HepG2 (cell line): Measurements from ENCODE around the gene KIF13A. TPM values are rescaled to one million over a fixed set of nuclear protein-coding genes. Genes with fewer than 3 reads are reported as not detected.

Source experiments
- EED ChIP-seq: sonication (generic); formaldehyde crosslinking; IDR thresholded peaks from 2 replicates; pipeline ENCODE4 v1.5.0; 2020; ENCODE audit warnings: mild to moderate bottlenecking, missing genetic modification reagents
- FOXA3 ChIP-seq: IDR thresholded peaks from 2 replicates; pipeline ENCODE4 v1.6.1; 2016; ENCODE audit warnings: missing genetic modification reagents, missing compliant biosample characterization
- FOXJ3 ChIP-seq: sonication (generic); formaldehyde crosslinking; IDR thresholded peaks from 2 replicates; pipeline ENCODE4 v1.4.0; 2020; ENCODE audit warnings: missing genetic modification reagents, mild to moderate bottlenecking, borderline replicate concordance
- GFI1 ChIP-seq: sonication (generic); formaldehyde crosslinking; IDR thresholded peaks from 2 replicates; pipeline ENCODE4 v1.5.0; 2020; ENCODE audit warnings: missing genetic modification reagents, mild to moderate bottlenecking, borderline replicate concordance
- GZF1 ChIP-seq: sonication (generic); formaldehyde crosslinking; IDR thresholded peaks from 2 replicates; pipeline ENCODE4 v1.5.1; 2020; ENCODE audit warnings: mild to moderate bottlenecking, missing genetic modification reagents
- HMGA1 ChIP-seq: sonication (generic); formaldehyde crosslinking; conservative IDR thresholded peaks from 2 replicates; pipeline ENCODE4 v1.4.0; 2020; ENCODE audit warnings: missing genetic modification reagents
- HNRNPH1 ChIP-seq: fragments of 200-400 bp; formaldehyde crosslinking; optimal IDR thresholded peaks from 2 replicates; pipeline ENCODE3; 2017; ENCODE audit warnings: mild to moderate bottlenecking, low read depth, low read length
- HOXD1 ChIP-seq: sonication (generic); formaldehyde crosslinking; IDR thresholded peaks from 2 replicates; pipeline ENCODE4 v1.5.0; 2020; ENCODE audit warnings: missing genetic modification reagents
- KDM4B ChIP-seq: sonication (generic); formaldehyde crosslinking; IDR thresholded peaks from 2 replicates; pipeline ENCODE4 v1.4.0; 2020; ENCODE audit warnings: missing genetic modification reagents
- NONO ChIP-seq, 2 experiments: fragments of 450-650 bp in 1 of 2; sonication (generic) in 1 of 2; formaldehyde crosslinking in 1 of 2; IDR thresholded peaks in 1 of 2; conservative IDR thresholded peaks in 1 of 2; 2 replicates each; pipeline versions ENCODE4 v1.6.1 to v1.8.0; 2017 to 2022; ENCODE audit warnings: mild to moderate bottlenecking in 1 of 2, missing genetic modification reagents in 1 of 2, moderate library complexity in 1 of 2
- PAWR ChIP-seq: sonication (generic); formaldehyde crosslinking; IDR thresholded peaks from 2 replicates; pipeline ENCODE4 v1.4.0; 2020; ENCODE audit warnings: missing genetic modification reagents, mild to moderate bottlenecking, borderline replicate concordance
- PHF5A ChIP-seq: IDR thresholded peaks from one replicate; pipeline ENCODE4 v1.6.1; 2018; ENCODE audit warnings: low read depth, missing genetic modification reagents; ENCODE audit not compliant: unreplicated experiment
- PHF8 ChIP-seq: sonication (generic); formaldehyde crosslinking; IDR thresholded peaks from 2 replicates; pipeline ENCODE4 v1.5.0; 2020; ENCODE audit warnings: missing genetic modification reagents
- RARA ChIP-seq: IDR thresholded peaks from 2 replicates; pipeline ENCODE4 v1.6.1; 2016; ENCODE audit warnings: missing genetic modification reagents, missing compliant biosample characterization
- RARG ChIP-seq: sonication (generic); formaldehyde crosslinking; IDR thresholded peaks from 2 replicates; pipeline ENCODE4 v1.4.0; 2020; ENCODE audit warnings: low read depth, mild to moderate bottlenecking, missing genetic modification reagents
- SIX4 ChIP-seq: sonication (generic); formaldehyde crosslinking; IDR thresholded peaks from 2 replicates; pipeline ENCODE4 v1.4.0; 2020; ENCODE audit warnings: missing genetic modification reagents
- SP2 ChIP-seq: sonication (generic); formaldehyde crosslinking; IDR thresholded peaks from 2 replicates; pipeline ENCODE4 v1.5.1; 2020; ENCODE audit warnings: mild to moderate bottlenecking, missing genetic modification reagents
- SRSF9 ChIP-seq: fragments of 200-400 bp; formaldehyde crosslinking; IDR thresholded peaks from 2 replicates; pipeline ENCODE4 v1.6.1; 2018; ENCODE audit warnings: borderline replicate concordance, mild to moderate bottlenecking, low read depth, low read length; ENCODE audit not compliant: insufficient read depth, poor library complexity, severe bottlenecking
- ZBTB20 ChIP-seq: sonication (generic); formaldehyde crosslinking; IDR thresholded peaks from 2 replicates; pipeline ENCODE4 v1.8.1; 2023; ENCODE audit warnings: missing genetic modification reagents, low read depth, mild to moderate bottlenecking, borderline replicate concordance
- ZNF136 ChIP-seq: sonication (generic); formaldehyde crosslinking; IDR thresholded peaks from 2 replicates; pipeline ENCODE4 v1.8.1; 2022; ENCODE audit warnings: low read depth, mild to moderate bottlenecking, moderate library complexity, missing genetic modification reagents
- ZNF577 ChIP-seq: sonication (generic); formaldehyde crosslinking; IDR thresholded peaks from 2 replicates; pipeline ENCODE4 v1.4.0; 2020; ENCODE audit warnings: mild to moderate bottlenecking, low read depth, missing genetic modification reagents, borderline replicate concordance
- ZNF772 ChIP-seq: sonication (generic); formaldehyde crosslinking; IDR thresholded peaks from 2 replicates; pipeline ENCODE4 v1.5.0; 2020; ENCODE audit warnings: mild to moderate bottlenecking, missing genetic modification reagents
- ZNF816 ChIP-seq: sonication (generic); formaldehyde crosslinking; IDR thresholded peaks from 2 replicates; pipeline ENCODE4 v1.8.0; 2022; ENCODE audit warnings: missing genetic modification reagents, mild to moderate bottlenecking, borderline replicate concordance
- ZNF891 ChIP-seq: sonication (generic); formaldehyde crosslinking; IDR thresholded peaks from 2 replicates; pipeline ENCODE4 v1.5.0; 2020; ENCODE audit warnings: mild to moderate bottlenecking, missing genetic modification reagents
- polyA plus RNA-seq, 8 experiments: library from polyadenylated mRNA; depleted of rRNA in 3 of 8; stranded (reverse) in 7 of 8; unstranded in 1 of 8; fragments of >200 nt; fragmentation: Illumina TruSeq in 4 of 8; extraction: Trizol in 4 of 8; gene quantifications; 2 replicates each; pipeline versions ENCODE4 v1.2.1 to v1.2.3, GENCODE V29; 2011 to 2016; ENCODE audit warnings: low read depth in 4 of 8, missing spikeins in 1 of 8, mixed read lengths in 1 of 8; ENCODE audit not compliant: insufficient read depth in 1 of 8
- total RNA-seq, 5 experiments: library from RNA; depleted of rRNA; stranded (reverse); fragments of >200 nt; fragmentation: Illumina TruSeq; extraction: Trizol; gene quantifications; 2 replicates each; pipeline ENCODE4 v1.2.3, GENCODE V29; 2016; ENCODE audit warnings: low read depth in 1 of 5
- TF ChIP-seq, protein P1 (sequence below): sonication (generic); formaldehyde crosslinking; IDR thresholded peaks from 2 replicates; pipeline ENCODE4 v1.5.1; 2020; ENCODE audit warnings: mild to moderate bottlenecking, moderate library complexity, missing genetic modification reagents
- TF ChIP-seq, protein P2 (sequence below): sonication (generic); formaldehyde crosslinking; IDR thresholded peaks from 2 replicates; pipeline ENCODE4 v1.5.0; 2020; ENCODE audit warnings: mild to moderate bottlenecking, missing genetic modification reagents
- TF ChIP-seq, protein P3 (sequence below): sonication (generic); formaldehyde crosslinking; conservative IDR thresholded peaks from 2 replicates; pipeline ENCODE4 v1.8.0; 2022; ENCODE audit warnings: missing genetic modification reagents

The KIF13A gene
- total and polyA plus RNA-seq, 2 of the 13 experiments (the other 11 are each of a cell fraction or from before 2014, with no cell fraction given), result 21.1 to 37.2 TPM

DNA sequence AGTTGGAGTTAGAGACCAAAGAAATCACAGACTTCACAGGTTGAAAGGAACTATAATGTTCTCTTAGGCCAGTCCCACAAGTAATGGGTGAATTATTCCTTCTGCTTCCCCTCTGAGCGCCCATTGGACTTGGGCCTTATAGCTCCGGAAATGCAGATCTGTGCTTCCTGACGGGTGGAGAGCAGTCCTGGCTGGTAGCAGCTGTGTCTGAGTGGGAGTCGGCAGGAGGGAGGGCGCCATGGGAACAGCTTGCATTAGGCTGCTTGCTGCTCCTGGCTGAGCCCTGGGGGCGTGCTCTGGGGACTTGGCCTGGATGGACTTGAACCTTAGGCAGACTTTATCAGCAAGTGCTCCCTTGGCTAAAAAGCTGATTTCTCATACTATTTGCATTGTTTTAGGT, 262.4 kb downstream of the KIF13A start (continued):
- TF ChIP-seq, protein P1, sequence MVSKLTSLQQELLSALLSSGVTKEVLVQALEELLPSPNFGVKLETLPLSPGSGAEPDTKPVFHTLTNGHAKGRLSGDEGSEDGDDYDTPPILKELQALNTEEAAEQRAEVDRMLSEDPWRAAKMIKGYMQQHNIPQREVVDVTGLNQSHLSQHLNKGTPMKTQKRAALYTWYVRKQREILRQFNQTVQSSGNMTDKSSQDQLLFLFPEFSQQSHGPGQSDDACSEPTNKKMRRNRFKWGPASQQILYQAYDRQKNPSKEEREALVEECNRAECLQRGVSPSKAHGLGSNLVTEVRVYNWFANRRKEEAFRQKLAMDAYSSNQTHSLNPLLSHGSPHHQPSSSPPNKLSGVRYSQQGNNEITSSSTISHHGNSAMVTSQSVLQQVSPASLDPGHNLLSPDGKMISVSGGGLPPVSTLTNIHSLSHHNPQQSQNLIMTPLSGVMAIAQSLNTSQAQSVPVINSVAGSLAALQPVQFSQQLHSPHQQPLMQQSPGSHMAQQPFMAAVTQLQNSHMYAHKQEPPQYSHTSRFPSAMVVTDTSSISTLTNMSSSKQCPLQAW, result no peak; the same call in 1 of the 2 replicates
- TF ChIP-seq HMGA1 (CRISPR knock-in tag) (no peak), SRSF9 (no peak), ZNF577 (CRISPR knock-in tag) (no peak), ZNF772 (no peak), GFI1 (CRISPR knock-in tag) (no peak), PHF8 (CRISPR knock-in tag) (0 out of 2 replicates have a peak, but pooled peaks have one; percentile 22), RARA (CRISPR knock-in tag) (no peak), ZNF136 (CRISPR knock-in tag) (no peak), ZNF891 (CRISPR knock-in tag) (no peak), EED (no peak), FOXJ3 (CRISPR knock-in tag) (no peak), HOXD1 (CRISPR knock-in tag) (no peak), ZNF816 (CRISPR knock-in tag) (no peak), SP2 (no peak), FOXA3 (CRISPR knock-in tag) (peak; percentile 30; the same call in 1 of the 2 replicates), PAWR (CRISPR knock-in tag) (no peak), SIX4 (CRISPR knock-in tag) (no peak), PHF5A (CRISPR knock-in tag) (peak; percentile 45), ZBTB20 (CRISPR knock-in tag) (0 out of 2 replicates have a peak, but pooled peaks have one; percentile 60), HNRNPH1 (no peak), GZF1 (CRISPR knock-in tag) (no peak), NONO (IDR thresholded peaks at IDR 0.05) (no peak), NONO (CRISPR knock-in tag; conservative IDR thresholded peaks at IDR 0.05) (0 out of 2 replicates have a peak, but pooled peaks have one; percentile 25), KDM4B (CRISPR knock-in tag) (no peak), RARG (no peak)
- TF ChIP-seq, protein P2, sequence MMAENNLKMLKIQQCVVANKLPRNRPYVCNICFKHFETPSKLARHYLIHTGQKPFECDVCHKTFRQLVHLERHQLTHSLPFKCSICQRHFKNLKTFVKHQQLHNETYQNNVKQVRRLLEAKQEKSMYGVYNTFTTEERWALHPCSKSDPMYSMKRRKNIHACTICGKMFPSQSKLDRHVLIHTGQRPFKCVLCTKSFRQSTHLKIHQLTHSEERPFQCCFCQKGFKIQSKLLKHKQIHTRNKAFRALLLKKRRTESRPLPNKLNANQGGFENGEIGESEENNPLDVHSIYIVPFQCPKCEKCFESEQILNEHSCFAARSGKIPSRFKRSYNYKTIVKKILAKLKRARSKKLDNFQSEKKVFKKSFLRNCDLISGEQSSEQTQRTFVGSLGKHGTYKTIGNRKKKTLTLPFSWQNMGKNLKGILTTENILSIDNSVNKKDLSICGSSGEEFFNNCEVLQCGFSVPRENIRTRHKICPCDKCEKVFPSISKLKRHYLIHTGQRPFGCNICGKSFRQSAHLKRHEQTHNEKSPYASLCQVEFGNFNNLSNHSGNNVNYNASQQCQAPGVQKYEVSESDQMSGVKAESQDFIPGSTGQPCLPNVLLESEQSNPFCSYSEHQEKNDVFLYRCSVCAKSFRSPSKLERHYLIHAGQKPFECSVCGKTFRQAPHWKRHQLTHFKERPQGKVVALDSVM (CRISPR knock-in tag), result 0 out of 2 replicates have a peak, but pooled peaks have one; percentile 10
- TF ChIP-seq, protein P3, sequence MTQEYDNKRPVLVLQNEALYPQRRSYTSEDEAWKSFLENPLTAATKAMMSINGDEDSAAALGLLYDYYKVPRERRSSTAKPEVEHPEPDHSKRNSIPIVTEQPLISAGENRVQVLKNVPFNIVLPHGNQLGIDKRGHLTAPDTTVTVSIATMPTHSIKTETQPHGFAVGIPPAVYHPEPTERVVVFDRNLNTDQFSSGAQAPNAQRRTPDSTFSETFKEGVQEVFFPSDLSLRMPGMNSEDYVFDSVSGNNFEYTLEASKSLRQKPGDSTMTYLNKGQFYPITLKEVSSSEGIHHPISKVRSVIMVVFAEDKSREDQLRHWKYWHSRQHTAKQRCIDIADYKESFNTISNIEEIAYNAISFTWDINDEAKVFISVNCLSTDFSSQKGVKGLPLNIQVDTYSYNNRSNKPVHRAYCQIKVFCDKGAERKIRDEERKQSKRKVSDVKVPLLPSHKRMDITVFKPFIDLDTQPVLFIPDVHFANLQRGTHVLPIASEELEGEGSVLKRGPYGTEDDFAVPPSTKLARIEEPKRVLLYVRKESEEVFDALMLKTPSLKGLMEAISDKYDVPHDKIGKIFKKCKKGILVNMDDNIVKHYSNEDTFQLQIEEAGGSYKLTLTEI (CRISPR knock-in tag), result no peak
